GM13977 (cell line): ENCODE measurements around the gene C12orf75.

Experiments used
- DNase-seq: peaks from one replicate; pipeline ENCODE4 v3.0.0; 2012; ENCODE audit warnings: low spot score
- CTCF ChIP-seq: IDR thresholded peaks from 2 replicates; pipeline ENCODE4 v1.5.1; 2012; ENCODE audit warnings: mild to moderate bottlenecking, control low read depth; ENCODE audit not compliant: insufficient read depth; ENCODE audit errors: extremely low read depth, missing control alignments
- in situ Hi-C: fragments of 300-500 bp; cut with MboI; formaldehyde crosslinking; loops from one replicate; pipeline ENCODE4 v1.12.0; 2022; ENCODE audit warnings: low sequenced_read_pairs, low pct_unique_long_range_greater_than_20kb, mixed read lengths, inconsistent platforms; ENCODE audit not compliant: unreplicated experiment

The C12orf75 gene

GRCh38 chr12:105321125-105321524 is 9.4 kb upstream of the C12orf75 start:
- peak; percentile 37 for TF ChIP-seq CTCF
- no peak for DNase-seq
- in situ Hi-C loops = no loop called here

- no peak for DNase-seq
- in situ Hi-C loops = no loop called here
- TF ChIP-seq CTCF = no peak
These were observed 8.4 kb upstream of the C12orf75 start for GRCh38 chr12:105322070-105322469.

GRCh38 chr12:105324704-105325103 is 5.8 kb upstream of the C12orf75 start:
- TF ChIP-seq CTCF = no peak

GRCh38 chr12:105325117-105325516 is 5.4 kb upstream of the C12orf75 start:
- no peak for DNase-seq
- in situ Hi-C loops = no loop called here
- no peak for TF ChIP-seq CTCF

More at GRCh38 chr12:105324704-105325103, 5.8 kb upstream of the C12orf75 start:
- in situ Hi-C loops = no loop called here
- DNase-seq = no peak

GRCh38 chr12:105329926-105330282 is 587 bp upstream of the C12orf75 start:
- no peak for DNase-seq
- no peak for TF ChIP-seq CTCF

GRCh38 chr12:105330931-105331804 is 677 bp downstream of the C12orf75 start:
- peak; percentile 39 for DNase-seq
- TF ChIP-seq CTCF = no peak
- in situ Hi-C loops = no loop called here

More at GRCh38 chr12:105329926-105330282, 587 bp upstream of the C12orf75 start:
- in situ Hi-C loops = no loop called here
